ENCODE measurements around the gene AGAP1. TPM values are rescaled to one million over a fixed set of nuclear protein-coding genes. Genes with fewer than 3 reads are reported as not detected.

Gene AGAP1
- total RNA-seq, 2 experiments from 2014 or later, result 1.8 to 2.0 TPM

DNA sequence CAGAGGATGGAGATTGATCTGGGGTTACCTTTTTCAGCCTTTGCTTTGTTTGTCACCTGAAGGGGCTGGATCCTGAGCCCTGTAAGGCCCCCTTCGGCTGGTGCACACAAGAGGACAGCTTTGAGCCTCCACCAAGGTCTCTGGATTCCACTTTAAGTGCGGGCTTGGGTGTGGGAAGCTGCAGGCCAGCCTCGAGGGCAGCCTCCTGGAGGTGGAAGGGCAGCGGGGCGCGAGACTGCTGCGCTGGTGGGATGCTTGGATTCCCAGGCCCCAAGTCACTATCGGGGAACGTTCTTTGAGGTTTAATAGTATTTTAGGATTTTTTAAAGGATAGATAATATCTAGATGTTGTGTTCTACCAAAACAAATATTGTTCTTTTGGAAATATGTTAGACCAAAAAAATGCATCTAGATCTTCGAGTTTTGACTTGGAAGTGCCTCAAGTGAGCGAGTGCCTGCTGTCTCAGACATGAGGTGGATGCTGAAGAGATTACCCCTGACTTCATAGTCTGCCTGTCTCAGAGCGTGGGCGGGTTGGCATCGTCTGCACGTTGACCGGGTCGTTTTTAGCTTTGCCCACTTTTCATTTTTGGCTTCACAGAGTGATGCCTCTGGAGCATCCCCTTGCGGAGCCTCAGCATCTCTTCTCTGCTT, 113.8 kb downstream of the AGAP1 start:
- Mint-ChIP-seq H3K36me3 (peaks cover 4% of the 10 kb centered on the region), H3K27ac (no peak overlapping the region), H3K4me1 (ENCODE audit: low read depth) (no peaks in the 10 kb centered on the region), H3K9me3 (peaks cover 9% of the 10 kb centered on the region), H3K4me3 (no peak overlapping the region), H3K27me3 (peaks cover 12% of the 10 kb centered on the region)
- ChIA-PET POLR2A (no interaction called here), CTCF (no interaction called here)
- DNase-seq, result no peak
- intact Hi-C loops (cut with micrococcal nuclease), result no loop called here

- ChIA-PET POLR2A (no interaction called here), CTCF (no interaction called here)
- H3K27ac Mint-ChIP-seq, result no peak overlapping the region
Observed at GRCh38 chr2:235608200-235608887, 114.5 kb downstream of the AGAP1 start.

DNA sequence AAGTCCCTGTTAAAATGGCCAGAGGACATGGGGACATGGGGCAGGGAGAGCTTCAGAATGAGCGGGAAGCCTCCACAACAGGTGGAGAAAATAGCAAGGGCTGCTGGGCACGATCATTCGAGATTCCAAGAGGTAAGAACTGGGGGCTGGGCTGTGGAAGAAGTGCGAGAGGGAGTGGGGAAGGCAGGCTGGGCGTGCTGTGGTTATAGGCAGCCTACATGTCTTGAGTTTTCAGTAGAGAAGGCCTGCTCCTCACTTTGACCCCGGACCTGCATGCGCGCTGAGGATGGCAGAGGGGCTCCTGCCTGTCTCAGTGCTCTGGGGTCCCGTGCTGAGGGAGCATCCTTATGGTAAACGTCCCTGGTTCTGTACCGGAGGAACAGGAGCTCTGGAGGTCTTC, 115.5 kb downstream of the AGAP1 start:
- H3K4me1 Mint-ChIP-seq (ENCODE audit: low read depth), result no peaks in the 10 kb centered on the region
- peaks cover 10% of the 10 kb centered on the region for H3K27me3 Mint-ChIP-seq
- no peaks in the 10 kb centered on the region for H3K9me3 Mint-ChIP-seq
- no peak overlapping the region for H3K27ac Mint-ChIP-seq
- CTCF ChIA-PET, result no interaction called here
- no peak for DNase-seq
- no peak overlapping the region for H3K4me3 Mint-ChIP-seq
- POLR2A ChIA-PET, result no interaction called here
- no peaks in the 10 kb centered on the region for H3K36me3 Mint-ChIP-seq
- intact Hi-C loops (cut with micrococcal nuclease), result no loop called here

More at GRCh38 chr2:235608200-235608887, 114.5 kb downstream of the AGAP1 start:
- DNase-seq, result no peak
- H3K4me1 Mint-ChIP-seq (ENCODE audit: low read depth), result no peaks in the 10 kb centered on the region
- H3K9me3 Mint-ChIP-seq, result peaks cover 4% of the 10 kb centered on the region
- intact Hi-C loops (cut with micrococcal nuclease), result no loop called here
- H3K4me3 Mint-ChIP-seq, result no peak overlapping the region
- peaks cover 2% of the 10 kb centered on the region for H3K36me3 Mint-ChIP-seq
- peaks cover 11% of the 10 kb centered on the region for H3K27me3 Mint-ChIP-seq

DNA sequence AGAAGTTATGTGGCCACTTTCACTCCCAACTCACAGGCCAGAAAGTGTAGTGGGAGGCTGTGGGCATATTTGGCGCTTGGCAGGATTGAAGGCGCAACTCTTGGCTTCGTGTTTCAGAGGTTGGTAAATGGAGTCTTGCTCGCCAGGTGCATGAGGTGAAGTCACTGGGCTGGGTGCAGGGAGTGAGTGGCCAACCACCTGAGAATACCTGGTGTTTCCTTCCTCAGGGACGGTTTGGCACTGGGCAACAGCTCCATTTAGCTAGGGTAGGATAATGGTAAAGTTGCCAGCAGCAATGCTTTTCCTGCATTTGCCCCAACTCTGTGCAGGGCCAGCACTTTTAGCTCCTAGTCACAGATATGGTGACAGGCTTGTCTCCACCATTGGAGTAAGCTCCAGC, 115.9 kb downstream of the AGAP1 start:
- no peak overlapping the region for H3K4me3 Mint-ChIP-seq
- no peaks in the 10 kb centered on the region for H3K9me3 Mint-ChIP-seq
- intact Hi-C loops (cut with micrococcal nuclease), result no loop called here
- ChIA-PET CTCF (no interaction called here), POLR2A (no interaction called here)
- no peak overlapping the region for H3K27ac Mint-ChIP-seq
- DNase-seq, result no peak
- no peaks in the 10 kb centered on the region for H3K36me3 Mint-ChIP-seq
- H3K27me3 Mint-ChIP-seq, result peaks cover 10% of the 10 kb centered on the region
- no peaks in the 10 kb centered on the region for H3K4me1 Mint-ChIP-seq (ENCODE audit: low read depth)

GRCh38 chr2:235610696-235611257, 116.9 kb downstream of the AGAP1 start:
- intact Hi-C loops (cut with micrococcal nuclease), result no loop called here
- H3K36me3 Mint-ChIP-seq, result no peaks in the 10 kb centered on the region
- no peaks in the 10 kb centered on the region for H3K4me1 Mint-ChIP-seq (ENCODE audit: low read depth)
- POLR2A ChIA-PET, result no interaction called here
- no peak overlapping the region for H3K4me3 Mint-ChIP-seq
- no peaks in the 10 kb centered on the region for H3K9me3 Mint-ChIP-seq
- no peak overlapping the region for H3K27ac Mint-ChIP-seq
- no peak for DNase-seq
- peaks cover 10% of the 10 kb centered on the region for H3K27me3 Mint-ChIP-seq
- CTCF ChIA-PET, result no interaction called here

DNA sequence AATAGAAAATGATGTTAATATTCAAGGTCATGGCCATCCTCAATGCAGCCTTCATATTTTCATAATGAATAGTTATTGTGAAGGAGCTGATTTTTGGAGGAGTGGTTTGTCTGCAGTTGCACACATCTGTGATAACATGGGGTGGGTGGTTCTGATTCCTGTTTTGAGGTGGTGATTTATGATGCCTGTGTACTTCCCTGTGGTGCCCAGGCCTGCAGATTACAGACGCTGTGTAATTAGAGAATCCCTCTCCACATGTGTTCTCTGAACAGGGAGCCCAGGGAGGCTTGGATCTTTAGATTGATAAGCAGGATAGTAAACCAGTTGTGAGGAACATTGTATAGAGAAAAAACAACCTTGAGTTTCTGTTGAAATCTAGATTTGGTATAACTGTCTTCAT, 117.5 kb downstream of the AGAP1 start:
- intact Hi-C loops (cut with micrococcal nuclease), result no loop called here
- no peak for DNase-seq
- no peaks in the 10 kb centered on the region for H3K4me1 Mint-ChIP-seq (ENCODE audit: low read depth)
- no peaks in the 10 kb centered on the region for H3K9me3 Mint-ChIP-seq
- CTCF ChIA-PET, result no interaction called here
- POLR2A ChIA-PET, result no interaction called here
- no peak overlapping the region for H3K27ac Mint-ChIP-seq
- no peak overlapping the region for H3K4me3 Mint-ChIP-seq
- no peaks in the 10 kb centered on the region for H3K36me3 Mint-ChIP-seq
- H3K27me3 Mint-ChIP-seq, result peaks cover 10% of the 10 kb centered on the region

DNA sequence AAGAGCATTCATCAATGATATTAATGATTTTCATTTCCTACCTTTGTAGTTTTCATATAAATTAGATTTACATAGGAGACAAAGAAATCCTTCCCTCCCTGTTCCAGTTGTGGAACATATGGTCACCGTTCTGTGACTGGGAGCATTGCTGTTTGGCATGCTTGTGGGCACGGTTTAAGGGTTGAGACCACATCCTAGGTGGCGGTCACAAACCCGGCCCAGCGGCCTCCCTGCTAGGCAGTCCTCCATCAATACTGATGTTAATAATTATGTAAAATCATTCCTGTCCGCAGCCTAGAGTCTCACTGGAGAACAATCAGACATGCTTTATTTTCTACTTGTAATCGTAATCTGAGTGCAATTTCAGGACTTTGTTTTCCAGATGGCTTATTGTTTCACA, 117.9 kb downstream of the AGAP1 start:
- no peak overlapping the region for H3K4me3 Mint-ChIP-seq
- no peaks in the 10 kb centered on the region for H3K4me1 Mint-ChIP-seq (ENCODE audit: low read depth)

DNA sequence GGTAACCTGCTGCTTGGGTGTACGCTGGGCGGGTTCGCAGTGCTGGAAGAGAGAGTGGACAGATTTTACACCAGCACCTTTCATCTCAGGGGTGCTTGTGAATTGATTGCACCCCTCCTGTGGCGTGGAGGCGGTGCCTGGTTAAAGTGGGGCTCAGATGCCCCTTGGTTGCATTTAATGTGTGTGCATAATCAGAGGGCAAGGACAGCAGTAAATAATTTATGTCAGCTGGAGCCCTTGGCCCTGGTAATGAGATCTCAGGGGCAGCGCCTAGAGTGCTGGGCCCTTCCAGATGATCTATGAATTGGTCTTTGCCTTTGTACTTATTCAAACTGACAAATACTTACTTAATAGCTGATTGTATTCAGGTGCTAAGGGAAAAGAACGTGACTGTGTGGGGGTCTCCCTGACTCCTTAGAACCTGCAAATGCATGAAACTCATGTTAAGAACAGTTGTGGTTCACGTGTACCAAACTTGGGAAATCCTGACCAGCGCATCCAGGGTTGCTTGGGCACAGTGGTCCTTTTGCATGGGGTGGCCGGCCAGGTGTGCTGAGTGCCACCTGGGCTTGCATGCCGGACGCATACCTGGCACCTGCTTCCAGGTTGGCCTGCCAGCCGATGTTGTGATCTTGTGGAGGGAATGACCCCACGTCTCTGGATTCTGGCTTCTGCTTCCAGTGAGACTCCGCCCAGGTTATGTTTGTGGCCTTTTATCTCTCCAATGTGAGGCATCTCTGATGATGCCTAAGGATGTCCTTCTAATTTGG, 118.5 kb downstream of the AGAP1 start:
- intact Hi-C loops (cut with micrococcal nuclease), result no loop called here
- DNase-seq, result no peak
- POLR2A ChIA-PET, result no interaction called here
- H3K27ac Mint-ChIP-seq, result no peak overlapping the region
- H3K4me1 Mint-ChIP-seq (ENCODE audit: low read depth), result no peaks in the 10 kb centered on the region
- H3K36me3 Mint-ChIP-seq, result no peaks in the 10 kb centered on the region
- peaks cover 10% of the 10 kb centered on the region for H3K27me3 Mint-ChIP-seq
- no peak overlapping the region for H3K4me3 Mint-ChIP-seq
- no peaks in the 10 kb centered on the region for H3K9me3 Mint-ChIP-seq
- CTCF ChIA-PET, result interaction anchor here (0.6 kb wide), 1 partner anchor 74 kb away, joined by 4 read pairs; no protein-coding TSS in a partner anchor

More for the DNA sequence above, 117.9 kb downstream of the AGAP1 start:
- intact Hi-C loops (cut with micrococcal nuclease), result no loop called here
- no peak for DNase-seq
- H3K27ac Mint-ChIP-seq, result no peak overlapping the region
- no peaks in the 10 kb centered on the region for H3K9me3 Mint-ChIP-seq
- ChIA-PET POLR2A (no interaction called here), CTCF (no interaction called here)
- no peaks in the 10 kb centered on the region for H3K36me3 Mint-ChIP-seq
- H3K27me3 Mint-ChIP-seq, result peaks cover 10% of the 10 kb centered on the region

- no peaks in the 10 kb centered on the region for H3K36me3 Mint-ChIP-seq
- no peak overlapping the region for H3K4me3 Mint-ChIP-seq
- no peaks in the 10 kb centered on the region for H3K9me3 Mint-ChIP-seq
- no peaks in the 10 kb centered on the region for H3K4me1 Mint-ChIP-seq (ENCODE audit: low read depth)
- intact Hi-C loops (cut with micrococcal nuclease), result no loop called here
- ChIA-PET POLR2A (no interaction called here), CTCF (no interaction called here)
- DNase-seq, result no peak
- peaks cover 8% of the 10 kb centered on the region for H3K27me3 Mint-ChIP-seq
- H3K27ac Mint-ChIP-seq, result no peak overlapping the region
Observed at GRCh38 chr2:235613649-235614048, 119.8 kb downstream of the AGAP1 start.

GRCh38 chr2:235614176-235614860, 120.5 kb downstream of the AGAP1 start:
- intact Hi-C loops (cut with micrococcal nuclease), result no loop called here
- Mint-ChIP-seq H3K27ac (no peak overlapping the region), H3K27me3 (peaks cover 5% of the 10 kb centered on the region), H3K9me3 (no peaks in the 10 kb centered on the region), H3K36me3 (no peaks in the 10 kb centered on the region), H3K4me1 (ENCODE audit: low read depth) (no peaks in the 10 kb centered on the region), H3K4me3 (no peak overlapping the region)
- CTCF ChIA-PET, result no interaction called here
- POLR2A ChIA-PET, result no interaction called here
- DNase-seq, result no peak

DNA sequence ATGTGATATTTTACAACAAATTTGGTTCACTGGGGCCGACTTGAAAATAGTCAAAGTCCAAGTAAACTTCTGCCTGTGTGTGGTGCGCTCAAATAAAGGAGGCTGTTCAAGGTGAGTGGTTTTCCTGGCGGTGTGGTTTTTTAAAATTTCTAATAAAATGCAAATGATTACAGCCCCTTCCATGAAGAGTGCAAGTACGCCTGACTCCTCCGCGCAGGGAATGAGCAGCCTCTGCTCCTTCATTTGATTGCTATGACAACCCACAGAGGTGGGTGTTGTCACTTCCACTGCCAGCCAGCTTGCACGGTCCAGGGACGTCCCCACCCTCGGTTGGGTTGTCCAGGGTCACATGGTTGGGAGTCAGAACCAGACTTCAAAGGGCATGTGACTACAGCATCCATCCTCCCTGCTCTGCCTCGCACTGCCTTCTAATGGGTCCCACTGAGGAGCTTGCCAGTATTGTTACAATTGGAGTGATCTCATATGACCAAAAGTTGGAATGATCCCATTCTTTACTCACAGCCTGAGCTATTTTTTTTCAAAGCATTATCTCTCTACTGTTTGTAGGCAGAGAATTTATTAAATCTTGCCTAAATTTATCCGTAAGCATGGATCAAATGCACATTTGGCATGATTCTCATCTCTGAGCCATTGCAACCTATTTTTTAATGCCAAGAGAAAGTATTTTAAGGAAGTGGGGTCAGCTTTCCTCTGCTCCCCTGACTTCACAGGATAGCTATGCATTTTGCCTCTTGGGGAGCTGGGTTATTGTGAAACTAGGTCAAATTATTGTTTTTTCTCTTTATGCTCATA, 121.3 kb downstream of the AGAP1 start:
- intact Hi-C loops (cut with micrococcal nuclease), result no loop called here
- H3K27me3 Mint-ChIP-seq, result peaks cover 5% of the 10 kb centered on the region
- POLR2A ChIA-PET, result no interaction called here
- H3K9me3 Mint-ChIP-seq, result no peaks in the 10 kb centered on the region
- H3K27ac Mint-ChIP-seq, result no peak overlapping the region
- DNase-seq, result no peak
- H3K36me3 Mint-ChIP-seq, result no peaks in the 10 kb centered on the region
- no peak overlapping the region for H3K4me3 Mint-ChIP-seq
- H3K4me1 Mint-ChIP-seq (ENCODE audit: low read depth), result no peaks in the 10 kb centered on the region
- CTCF ChIA-PET, result interaction anchor here (1.2 kb wide), 1 partner anchor 23 kb away, joined by 4 read pairs; no protein-coding TSS in a partner anchor
